GM19238 (cell line): ENCODE results near the gene PIK3C2G.
"Not testable (repeated sequence)": the region's sequence is repeated elsewhere in the genome, so short reads cannot be mapped to it uniquely, and the experiment has no call there.

Source experiments
- DNase-seq: peaks from one replicate; pipeline ENCODE4 v3.0.0; 2011; ENCODE audit warnings: low spot score; ENCODE audit not compliant: insufficient read length

Gene PIK3C2G, protein sequence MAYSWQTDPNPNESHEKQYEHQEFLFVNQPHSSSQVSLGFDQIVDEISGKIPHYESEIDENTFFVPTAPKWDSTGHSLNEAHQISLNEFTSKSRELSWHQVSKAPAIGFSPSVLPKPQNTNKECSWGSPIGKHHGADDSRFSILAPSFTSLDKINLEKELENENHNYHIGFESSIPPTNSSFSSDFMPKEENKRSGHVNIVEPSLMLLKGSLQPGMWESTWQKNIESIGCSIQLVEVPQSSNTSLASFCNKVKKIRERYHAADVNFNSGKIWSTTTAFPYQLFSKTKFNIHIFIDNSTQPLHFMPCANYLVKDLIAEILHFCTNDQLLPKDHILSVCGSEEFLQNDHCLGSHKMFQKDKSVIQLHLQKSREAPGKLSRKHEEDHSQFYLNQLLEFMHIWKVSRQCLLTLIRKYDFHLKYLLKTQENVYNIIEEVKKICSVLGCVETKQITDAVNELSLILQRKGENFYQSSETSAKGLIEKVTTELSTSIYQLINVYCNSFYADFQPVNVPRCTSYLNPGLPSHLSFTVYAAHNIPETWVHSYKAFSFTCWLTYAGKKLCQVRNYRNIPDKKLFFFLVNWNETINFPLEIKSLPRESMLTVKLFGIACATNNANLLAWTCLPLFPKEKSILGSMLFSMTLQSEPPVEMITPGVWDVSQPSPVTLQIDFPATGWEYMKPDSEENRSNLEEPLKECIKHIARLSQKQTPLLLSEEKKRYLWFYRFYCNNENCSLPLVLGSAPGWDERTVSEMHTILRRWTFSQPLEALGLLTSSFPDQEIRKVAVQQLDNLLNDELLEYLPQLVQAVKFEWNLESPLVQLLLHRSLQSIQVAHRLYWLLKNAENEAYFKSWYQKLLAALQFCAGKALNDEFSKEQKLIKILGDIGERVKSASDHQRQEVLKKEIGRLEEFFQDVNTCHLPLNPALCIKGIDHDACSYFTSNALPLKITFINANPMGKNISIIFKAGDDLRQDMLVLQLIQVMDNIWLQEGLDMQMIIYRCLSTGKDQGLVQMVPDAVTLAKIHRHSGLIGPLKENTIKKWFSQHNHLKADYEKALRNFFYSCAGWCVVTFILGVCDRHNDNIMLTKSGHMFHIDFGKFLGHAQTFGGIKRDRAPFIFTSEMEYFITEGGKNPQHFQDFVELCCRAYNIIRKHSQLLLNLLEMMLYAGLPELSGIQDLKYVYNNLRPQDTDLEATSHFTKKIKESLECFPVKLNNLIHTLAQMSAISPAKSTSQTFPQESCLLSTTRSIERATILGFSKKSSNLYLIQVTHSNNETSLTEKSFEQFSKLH (N-terminal part only)

DNA sequence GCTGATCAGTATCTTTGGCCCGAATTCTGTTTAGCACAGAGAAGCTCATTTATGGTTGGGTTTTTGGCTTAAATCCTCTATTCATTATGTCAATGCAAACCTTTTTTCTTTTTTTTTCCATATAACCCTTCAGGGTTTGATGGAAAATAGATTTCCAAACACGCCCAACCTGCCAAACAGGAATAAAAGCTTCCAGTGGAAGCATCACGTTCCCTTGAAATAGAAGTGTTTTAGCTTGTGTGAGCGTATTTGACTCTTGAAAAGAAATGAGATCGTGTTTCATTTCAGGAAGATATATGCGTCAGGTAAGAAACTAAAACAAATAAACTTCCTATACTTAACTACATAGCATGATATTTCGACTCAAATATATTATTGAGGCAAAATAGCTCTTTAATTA lies at the start of gene PIK3C2G:
Gene PIK3C2G, plus strand, starts transcription at position 246 of the 400 bp plus-strand sequence. CDS start 20,564 bp downstream, outside the sequence.
- DNase-seq = no peak

DNA sequence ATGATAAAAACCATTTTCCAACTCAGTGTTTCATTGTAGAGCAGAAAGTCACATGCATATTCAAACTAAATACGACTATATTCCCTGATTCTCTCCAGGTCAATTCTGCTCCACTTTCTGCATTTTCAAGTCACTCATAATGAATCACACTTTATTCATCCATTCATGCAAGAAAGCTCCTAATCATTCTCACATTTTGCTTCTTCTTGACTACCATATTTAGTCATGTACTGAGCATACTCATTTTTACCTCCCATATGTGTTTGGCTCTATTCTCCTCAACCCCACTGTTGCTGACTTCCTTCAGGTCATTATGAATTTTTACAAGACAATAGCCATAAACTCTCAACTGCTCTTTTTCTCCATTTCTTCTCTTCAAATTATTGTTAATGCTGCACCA lies 43.4 kb upstream of the PIK3C2G start:
- DNase-seq = no peak

DNA sequence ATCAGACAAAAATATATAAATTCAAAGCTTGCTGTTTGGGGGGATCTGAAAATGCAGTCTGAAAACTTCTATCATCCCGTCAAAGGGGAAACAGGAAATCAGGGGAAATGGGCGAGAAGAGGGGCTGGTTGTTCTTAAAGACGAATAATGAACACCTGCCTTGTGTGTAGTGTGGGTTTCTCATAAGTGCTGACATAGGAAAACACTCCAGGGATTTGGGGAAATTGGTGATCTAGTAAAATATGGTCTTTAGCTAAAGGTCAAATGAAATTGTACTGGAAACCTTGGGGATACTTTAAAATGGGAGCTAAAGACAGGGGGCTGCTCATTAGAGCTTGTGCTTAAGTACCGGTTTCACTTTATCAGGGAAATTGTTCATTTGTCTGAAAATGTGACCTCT lies 39.6 kb upstream of the PIK3C2G start:
- no peak for DNase-seq

DNA sequence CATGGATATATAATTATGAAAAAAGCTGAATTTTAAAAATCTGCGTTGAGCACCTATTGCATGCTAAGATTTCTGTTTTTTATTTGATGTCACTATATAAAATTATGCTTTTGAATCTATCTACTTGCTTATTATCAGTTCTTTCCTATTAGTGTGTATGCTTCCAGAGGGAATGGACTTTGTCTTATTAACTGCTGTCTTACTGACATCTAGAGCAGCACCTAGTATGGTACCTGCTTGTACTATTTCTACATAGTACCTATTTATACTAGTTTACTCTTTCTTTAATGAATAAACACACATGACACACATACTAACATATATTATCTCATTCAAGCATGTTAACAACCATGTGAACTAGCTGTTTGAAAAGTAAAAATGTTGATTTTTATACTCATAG lies 38.6 kb upstream of the PIK3C2G start:
- no peak for DNase-seq

DNA sequence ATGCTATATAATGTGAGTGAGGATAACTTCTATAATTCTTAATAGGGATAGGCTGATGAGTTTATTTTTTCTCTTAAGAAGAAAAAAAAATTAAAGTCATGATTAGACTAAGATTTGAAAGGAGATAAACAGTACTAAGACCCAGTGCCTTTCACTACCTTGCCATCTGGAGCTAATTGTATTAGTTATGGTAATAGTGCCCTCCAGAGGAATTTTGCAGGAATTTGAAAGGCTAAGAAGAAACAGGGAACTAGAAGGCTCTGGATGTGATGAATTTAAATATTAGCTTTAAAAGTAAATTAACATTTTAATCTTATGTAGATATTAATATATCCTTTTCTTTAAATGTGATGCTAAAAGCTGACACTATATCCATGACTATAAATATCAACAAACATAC lies 36.6 kb upstream of the PIK3C2G start:
- no peak for DNase-seq

DNA sequence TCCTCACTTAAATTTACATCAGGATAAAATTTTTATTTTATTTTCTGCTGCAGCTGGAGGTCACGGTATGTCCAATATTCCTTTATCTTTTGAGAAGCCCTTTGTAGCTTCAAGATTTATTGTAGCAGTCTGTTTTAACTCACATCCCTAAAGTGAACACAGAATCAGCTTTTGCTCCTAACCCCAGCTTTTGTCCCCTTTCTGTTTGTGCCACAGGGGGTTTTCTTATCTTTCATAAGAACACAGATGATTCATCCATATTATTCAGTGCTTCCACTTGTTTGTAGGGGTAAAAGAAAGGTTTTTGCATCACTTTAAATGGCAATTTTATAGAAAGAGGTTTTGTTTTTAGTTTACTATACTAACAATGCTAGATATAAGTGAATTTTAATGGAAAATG lies 21.8 kb upstream of the PIK3C2G start:
- no peak for DNase-seq

DNA sequence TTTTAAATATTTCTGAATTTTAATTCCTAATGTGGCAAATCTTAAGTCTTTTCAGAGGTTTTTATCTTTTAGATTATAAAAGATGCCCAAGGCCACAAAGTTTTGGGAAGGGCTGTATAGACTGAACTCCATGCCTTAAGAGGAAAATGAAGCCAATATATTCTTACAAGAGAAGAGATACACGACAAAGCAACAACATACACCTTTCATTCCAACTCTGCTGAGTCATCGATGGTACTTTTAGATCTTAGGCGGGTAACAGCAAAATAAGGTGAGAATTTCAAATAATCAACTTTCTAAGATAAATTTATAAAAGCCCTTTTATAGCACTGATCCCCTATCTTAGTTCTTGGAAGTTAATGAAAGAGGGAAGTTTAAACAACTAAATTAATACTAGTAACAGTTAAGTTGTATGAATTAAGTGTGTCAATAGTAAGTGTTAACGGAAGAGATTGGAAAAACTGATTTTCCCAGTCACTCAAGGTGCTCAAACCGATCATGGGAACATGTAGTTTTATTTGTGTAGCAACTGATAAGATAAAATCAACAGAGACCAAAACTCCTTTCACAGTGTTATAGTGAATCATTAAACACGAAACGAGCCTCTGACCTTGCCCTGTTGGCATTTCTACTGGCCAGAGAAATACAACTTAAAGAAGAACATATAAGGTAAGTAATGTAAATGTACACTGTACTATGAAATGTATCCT lies 18.8 kb upstream of the PIK3C2G start:
- no peak for DNase-seq

DNA sequence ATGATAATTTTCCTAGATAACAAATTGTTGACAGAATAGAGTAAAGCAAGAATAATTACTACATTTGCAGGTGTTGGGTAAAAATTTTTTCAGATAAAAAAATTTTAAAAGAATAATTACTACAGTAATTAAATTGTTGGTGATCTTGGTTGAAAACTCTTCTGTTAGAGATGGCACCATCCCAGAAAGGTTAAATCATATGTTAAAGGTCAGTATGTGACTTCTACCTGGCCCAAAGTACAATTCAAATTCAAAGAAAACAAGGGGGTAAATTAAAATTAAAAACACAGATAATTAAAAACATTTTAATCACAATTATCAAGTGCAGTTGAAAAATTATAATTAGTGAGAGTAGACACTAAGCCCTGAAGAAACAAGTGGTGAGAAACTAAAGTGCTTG lies 18.1 kb upstream of the PIK3C2G start:
- DNase-seq = no peak

DNA sequence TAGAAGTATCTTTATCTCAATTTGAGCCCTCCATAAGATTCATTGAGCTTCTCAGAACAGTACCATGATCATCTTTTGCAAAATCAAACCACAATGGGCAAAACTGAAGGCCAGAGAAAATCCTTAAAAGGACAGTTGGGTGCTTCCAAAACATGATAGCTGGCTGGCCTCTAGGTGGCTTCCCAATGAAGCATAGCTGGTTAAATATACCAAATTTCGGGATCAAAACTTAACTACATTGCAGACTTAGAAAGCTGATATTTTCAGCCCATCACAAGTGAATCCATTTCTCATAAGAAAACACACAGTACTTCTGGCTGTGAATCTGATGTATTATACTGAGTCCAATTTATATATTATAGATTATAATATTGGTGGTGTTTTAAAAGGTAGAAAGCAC lies 15.3 kb upstream of the PIK3C2G start:
- no peak for DNase-seq

DNA sequence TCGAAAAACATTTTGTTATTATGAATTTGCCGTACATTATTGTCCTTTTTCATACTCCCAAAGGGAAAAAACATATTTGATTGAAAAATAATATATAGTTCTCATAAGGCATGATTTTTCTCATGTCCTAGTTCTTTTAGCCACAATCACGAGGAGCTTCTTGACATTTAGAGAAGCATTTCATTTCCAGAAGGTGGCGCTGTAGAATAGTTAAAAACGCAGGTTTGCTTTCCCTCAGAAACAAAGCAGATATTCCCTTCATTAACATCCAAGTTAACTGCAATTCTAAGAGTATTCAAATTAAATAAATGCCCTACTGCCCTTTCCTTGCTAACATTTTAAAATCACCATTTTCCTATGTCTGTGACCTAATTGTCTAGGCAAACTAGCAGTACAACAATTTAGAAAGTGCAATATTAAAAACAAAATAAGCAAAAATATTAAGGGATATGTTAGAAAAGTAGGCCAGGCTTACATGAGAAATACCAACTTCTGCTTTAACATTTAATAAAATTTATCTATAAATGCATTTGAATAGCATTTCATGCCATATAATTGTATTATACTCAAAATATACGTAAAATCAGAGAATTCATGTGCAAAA lies 10.9 kb upstream of the PIK3C2G start:
- DNase-seq = peak; percentile 2

DNA sequence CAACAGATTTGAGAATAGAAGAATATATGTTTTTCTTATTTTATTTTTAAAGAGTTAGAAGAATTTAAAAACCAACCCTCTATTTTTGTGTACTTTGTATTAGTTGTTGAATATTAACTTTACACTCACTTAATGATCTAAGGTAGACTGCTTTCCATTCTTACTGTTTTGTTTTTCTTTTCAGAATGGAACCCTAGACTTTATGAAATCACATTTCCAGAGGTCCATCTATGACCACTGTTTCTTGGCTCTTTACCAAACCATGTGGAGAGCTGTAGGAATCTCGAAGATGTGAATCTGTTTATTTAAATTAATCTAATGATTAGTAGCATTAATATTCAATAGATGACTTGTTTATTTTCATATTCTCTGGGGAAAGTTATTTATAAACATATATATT lies 7.2 kb upstream of the PIK3C2G start:
- DNase-seq = no peak

DNA sequence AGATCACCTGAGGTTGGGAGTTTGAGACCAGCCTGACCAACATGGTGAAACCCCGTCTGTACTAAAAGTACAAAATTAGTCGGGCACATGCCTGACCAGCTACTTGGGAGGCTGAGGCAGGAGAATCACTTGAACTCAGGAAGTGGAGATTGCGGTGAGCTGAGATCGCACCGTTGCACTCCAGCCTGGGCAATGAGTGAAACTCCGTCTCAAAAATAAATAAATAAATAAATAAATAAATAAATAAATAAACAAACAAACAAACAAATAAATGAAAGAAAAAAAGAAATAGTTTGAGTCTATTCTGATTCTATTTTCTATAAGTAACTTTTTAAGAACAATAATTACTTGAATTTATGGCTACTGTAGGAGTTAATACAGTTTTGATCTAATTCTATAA lies 6.3 kb upstream of the PIK3C2G start:
- DNase-seq = not testable (repeated sequence)

DNA sequence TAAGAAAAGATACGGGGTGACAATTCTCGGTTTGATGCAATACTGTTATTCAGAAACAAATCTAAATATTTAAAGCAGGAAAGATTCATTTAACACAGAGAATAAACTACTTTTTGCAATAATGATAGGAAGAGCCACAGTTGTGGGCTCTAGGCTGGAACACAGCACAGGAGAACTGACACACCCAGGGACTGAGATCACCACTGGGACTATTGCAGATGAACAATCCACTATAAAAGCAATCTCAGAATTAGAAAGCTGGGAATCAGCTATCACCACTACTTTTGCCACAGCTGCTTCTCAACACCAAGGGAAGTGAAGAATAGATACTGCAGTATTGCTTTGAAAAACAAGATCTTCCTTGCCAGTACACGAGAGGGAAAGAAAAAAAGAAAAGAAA lies 4.1 kb upstream of the PIK3C2G start:
- DNase-seq = no peak

DNA sequence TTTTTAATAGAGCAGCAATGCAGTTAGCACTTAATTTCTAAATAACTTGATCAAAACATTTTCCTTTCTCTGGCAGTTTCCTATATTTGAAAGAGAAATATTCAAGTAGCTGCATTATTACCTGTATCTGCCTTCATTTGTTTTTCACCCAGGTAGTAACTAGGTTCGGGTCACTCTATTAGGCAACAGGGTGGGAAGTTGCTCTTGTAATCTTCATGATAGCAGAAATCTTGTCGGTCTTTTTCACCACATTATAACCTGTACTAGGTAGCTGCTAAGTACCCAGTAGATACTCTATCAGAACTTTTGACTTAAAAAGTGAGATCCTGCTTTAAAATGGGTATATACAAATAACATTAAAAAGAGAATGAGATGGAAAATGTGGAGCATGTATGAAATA lies 2.4 kb upstream of the PIK3C2G start:
- no peak for DNase-seq

DNA sequence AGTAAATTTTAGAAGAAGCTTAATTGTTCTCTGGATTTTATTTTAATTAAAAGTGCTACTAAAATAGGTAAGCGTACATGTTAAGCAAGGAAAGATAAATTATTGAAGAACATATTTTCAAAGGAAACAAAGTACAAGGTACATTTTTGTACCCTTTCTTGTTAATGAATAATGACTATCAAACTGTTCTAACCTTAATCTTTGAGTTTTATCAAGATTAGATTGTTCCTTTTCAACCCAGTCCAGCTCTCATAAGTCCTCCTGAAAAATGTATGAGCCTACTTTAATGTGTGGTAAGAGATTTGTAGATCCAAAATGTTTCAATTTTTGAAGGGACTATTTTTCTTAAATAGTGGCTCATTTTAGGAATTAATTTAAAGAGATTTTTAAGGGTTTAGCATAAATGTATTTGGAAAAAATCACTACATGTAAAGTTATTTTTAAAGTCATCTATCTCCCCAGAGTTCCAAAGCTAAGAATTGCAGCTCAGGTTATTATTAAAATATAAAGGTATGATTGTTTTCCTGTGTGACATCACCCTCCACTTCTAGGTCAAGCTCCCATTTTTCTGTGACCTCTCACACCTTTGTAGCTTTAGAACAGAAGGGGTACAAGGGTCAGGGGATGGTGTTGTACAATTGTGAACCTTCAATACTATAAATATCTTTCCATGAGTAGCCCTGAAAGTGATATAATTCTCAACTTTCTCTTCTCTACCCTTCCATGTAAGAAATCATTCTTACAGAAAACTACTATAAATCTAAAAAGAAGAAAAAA lies 1.2 kb upstream of the PIK3C2G start:
- DNase-seq = no peak

DNA sequence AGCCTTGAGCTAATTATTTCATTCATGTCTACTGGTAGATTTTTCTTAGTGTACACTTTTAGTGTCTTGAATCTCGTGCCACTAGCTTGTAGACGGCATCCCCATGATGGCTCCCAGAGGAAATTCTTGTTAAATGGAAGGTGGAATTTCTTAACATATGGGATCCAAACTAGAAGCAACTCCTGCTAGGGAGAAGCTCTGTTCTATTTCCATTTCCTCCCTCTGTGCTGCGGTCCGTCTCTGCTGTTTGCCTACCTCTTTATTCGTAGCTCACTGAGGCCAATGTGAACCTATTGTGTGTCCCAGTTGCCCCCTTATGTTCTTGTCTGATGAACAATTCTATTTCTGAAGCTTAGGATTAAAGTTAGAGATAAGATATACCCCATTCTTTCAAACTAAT lies 588 bp downstream of the PIK3C2G start:
- no peak for DNase-seq

DNA sequence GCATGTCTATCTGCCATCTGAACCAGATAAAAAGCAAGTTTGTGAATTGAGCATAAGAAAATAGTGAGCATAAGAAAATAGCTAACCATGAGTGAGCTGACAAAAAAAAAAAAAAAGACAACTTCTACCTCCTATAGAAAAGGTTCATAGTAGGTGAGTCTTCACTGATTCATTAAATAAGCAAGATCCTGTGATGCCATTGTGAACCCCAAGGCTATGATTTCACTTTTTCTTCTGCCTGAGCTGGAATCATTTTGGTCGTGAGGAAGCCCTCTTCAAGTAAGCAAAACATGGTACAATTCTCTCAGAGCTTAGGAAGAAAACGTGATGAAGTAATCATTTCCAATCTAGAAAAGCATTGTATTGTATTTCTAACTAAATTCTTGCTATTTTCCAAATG lies 1.2 kb downstream of the PIK3C2G start:
- DNase-seq = no peak

DNA sequence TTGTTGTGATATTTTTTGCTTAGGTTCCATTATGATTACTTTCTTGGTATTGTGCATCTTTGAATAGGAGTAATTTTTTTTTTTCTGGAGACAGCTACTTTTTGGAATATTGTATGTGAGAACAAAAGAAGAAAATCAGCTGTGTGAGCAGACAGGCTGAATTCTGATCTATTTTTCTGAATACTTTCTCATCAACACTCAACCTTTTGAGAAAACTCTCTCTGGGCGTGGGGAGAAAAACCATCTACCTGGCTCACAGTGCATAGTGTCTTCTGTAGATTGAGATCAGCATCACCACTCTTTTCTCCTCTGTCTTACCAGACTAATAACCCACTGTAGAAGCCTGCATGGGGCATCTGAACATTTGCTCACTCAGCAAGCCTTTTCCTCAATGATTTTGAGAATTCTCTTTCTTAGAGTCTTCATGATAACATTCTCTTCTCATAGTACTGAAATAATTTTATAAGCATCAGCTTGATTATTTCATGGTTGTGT lies 3.3 kb downstream of the PIK3C2G start:
- DNase-seq = no peak

DNA sequence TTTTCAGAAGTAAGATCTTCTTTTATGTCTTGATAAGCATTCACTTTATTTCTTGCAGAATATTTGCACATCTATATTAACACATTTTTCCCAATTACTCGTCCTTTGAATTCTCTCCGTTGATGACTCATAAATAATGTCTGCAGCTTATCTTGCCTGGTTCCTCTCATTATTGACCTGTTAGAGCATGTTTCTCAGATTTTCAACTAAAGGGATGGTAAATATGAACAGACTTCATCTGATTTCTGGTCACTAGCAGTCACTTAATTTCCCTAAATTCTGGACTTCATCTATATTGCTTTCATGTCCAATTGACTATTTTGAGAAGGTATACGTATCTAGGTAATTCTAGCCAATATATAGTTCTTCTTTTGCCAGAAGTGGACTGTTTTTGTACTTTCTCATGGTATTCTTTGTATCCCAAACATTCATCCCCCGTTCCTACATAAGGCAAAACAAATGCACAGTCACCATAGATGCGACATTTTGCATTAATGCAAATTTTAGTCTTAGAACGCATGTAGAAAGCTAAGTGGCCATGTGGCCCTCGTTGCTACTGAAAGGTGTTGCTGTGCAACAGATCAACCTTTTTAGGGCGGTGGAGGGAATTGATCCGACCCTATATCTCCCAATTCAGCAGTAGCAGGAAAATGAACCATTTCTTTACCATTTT lies 6.2 kb downstream of the PIK3C2G start:
- no peak for DNase-seq
